Body of pancreas (tissue), 4 donors: ENCODE results near the gene TCOF1. TPM values are rescaled to one million over a fixed set of nuclear protein-coding genes. Genes with fewer than 3 reads are reported as not detected.

ENCODE experiments used
- ATAC-seq: fragments of 150-250 bp; one replicate; pipeline ENCODE4 v1.9.1; 2016
- DNase-seq, 4 donors: peaks; one replicate each; pipeline ENCODE4 v3.0.0-alpha.2; 2019
- H3K27ac ChIP-seq, 4 donors: fragments of 200-600 bp; sonication (generic); 1 replicate in 3 of 4; 2 replicates in 1 of 4; pipeline versions ENCODE4 v1.5.1 to v1.6.1; 2016 to 2019; ENCODE audit warnings: mild to moderate bottlenecking in 1 of 4, mixed read lengths in 1 of 4, moderate library complexity in 1 of 4
- H3K27me3 ChIP-seq, 2 donors: fragments of 200-600 bp; sonication (generic); one replicate each; pipeline ENCODE4 v1.6.0; 2016; ENCODE audit warnings: mild to moderate bottlenecking in 1 of 2
- H3K36me3 ChIP-seq, 2 donors: fragments of 200-600 bp; sonication (generic); replicated peaks in 1 of 2; 2 replicates each; pipeline ENCODE4 v1.5.1; 2016; ENCODE audit warnings: low read depth in 2 of 2; ENCODE audit not compliant: insufficient read depth in 1 of 2
- H3K4me1 ChIP-seq: fragments of 200-600 bp; sonication (generic); one replicate; pipeline ENCODE4 v1.6.0; 2016
- H3K4me3 ChIP-seq, 2 donors: fragments of 200-600 bp; sonication (generic); 1 replicate in 1 of 2; 2 replicates in 1 of 2; pipeline ENCODE4 v1.5.1; 2016 to 2019
- H3K9me3 ChIP-seq, 3 donors: fragments of 200-600 bp; sonication (generic); 1 replicate in 2 of 3; 2 replicates in 1 of 3; pipeline ENCODE4 v1.5.1; 2016
- POLR2A ChIP-seq, 3 donors: fragments of 450-650 bp; IDR thresholded peaks; one replicate each; pipeline ENCODE4 v1.6.1; 2016; ENCODE audit warnings: antibody characterized with exemption in 3 of 3, mild to moderate bottlenecking in 2 of 3
- WGBS, 2 donors: methylation state at CpG; one replicate each; pipeline ENCODE4 v1.1.5; 2017; 5-methylcytosine and 5-hydroxymethylcytosine counted together
- intact Hi-C: fragments of 100-400 bp; cut with DNase I; formaldehyde crosslinking; loops from one replicate; pipeline ENCODE4 v1.15.1; 2023
- total RNA-seq, 2 donors: library from RNA; depleted of rRNA; stranded (reverse); fragments of >200 nt; gene quantifications; one replicate each; pipeline ENCODE4 v1.1.0, GENCODE V29; 2016
- TF ChIP-seq, protein P1 (sequence below), 7 experiments: fragments of 450-650 bp in 4 of 7; fragments of 200-600 bp in 3 of 7; sonication (generic) in 3 of 7; IDR thresholded peaks; one replicate each; pipeline ENCODE4 v1.5.1; 2016 to 2019; ENCODE audit warnings: antibody characterized with exemption in 7 of 7

Gene TCOF1
- total RNA-seq, 2 donors from 2014 or later: 18.9 to 23.4 TPM

DNA sequence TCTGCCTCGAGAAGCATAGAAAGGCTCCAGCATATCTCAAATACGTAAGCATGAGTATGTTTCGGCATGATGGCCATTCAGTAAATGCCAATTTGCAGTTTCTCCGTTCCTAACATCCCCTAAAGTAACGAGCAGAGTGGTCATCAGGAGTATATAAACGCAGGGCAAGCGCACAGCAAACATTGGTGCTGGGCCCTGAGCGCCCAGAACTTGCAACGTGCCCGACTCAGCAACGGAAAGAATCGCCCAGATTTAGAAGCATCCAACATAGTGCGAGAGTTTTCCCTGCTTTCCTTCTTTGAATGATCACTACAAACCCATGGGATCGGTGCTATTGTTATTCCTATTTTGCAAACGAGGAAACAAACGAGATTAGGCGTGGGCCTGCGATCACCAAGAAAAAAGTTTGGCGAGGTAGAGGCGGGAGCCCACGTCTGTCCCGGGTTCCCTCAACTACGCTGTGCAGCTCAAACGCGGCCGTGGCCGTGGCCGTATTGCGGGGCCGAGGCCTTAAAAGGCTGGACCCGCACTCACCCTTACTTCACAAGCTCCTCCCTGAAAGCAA lies 91.5 kb downstream of the TCOF1 start:
- H3K27ac ChIP-seq: peak overlapping the region; percentile 97 to 99 (median 99)
- intact Hi-C loops: no loop called here
- ATAC-seq: peak; percentile 49
- WGBS, 2 donors: 0% methylated on average over 28 to 31 of the region's 31 CpGs
- DNase-seq: no peak
- no peak for TF ChIP-seq POLR2A (IDR thresholded peaks at IDR 0.05)
- TF ChIP-seq, protein P1, sequence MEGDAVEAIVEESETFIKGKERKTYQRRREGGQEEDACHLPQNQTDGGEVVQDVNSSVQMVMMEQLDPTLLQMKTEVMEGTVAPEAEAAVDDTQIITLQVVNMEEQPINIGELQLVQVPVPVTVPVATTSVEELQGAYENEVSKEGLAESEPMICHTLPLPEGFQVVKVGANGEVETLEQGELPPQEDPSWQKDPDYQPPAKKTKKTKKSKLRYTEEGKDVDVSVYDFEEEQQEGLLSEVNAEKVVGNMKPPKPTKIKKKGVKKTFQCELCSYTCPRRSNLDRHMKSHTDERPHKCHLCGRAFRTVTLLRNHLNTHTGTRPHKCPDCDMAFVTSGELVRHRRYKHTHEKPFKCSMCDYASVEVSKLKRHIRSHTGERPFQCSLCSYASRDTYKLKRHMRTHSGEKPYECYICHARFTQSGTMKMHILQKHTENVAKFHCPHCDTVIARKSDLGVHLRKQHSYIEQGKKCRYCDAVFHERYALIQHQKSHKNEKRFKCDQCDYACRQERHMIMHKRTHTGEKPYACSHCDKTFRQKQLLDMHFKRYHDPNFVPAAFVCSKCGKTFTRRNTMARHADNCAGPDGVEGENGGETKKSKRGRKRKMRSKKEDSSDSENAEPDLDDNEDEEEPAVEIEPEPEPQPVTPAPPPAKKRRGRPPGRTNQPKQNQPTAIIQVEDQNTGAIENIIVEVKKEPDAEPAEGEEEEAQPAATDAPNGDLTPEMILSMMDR (IDR thresholded peaks at IDR 0.05): no peak
- H3K4me1 ChIP-seq: peaks cover 22% of the 10 kb centered on the region
- peak overlapping the region; percentile 76 to 88 for H3K4me3 ChIP-seq
- no peaks in the 10 kb centered on the region for H3K27me3 ChIP-seq
- H3K9me3 ChIP-seq: no peaks in the 10 kb centered on the region
- peaks cover 15 to 33% of the 10 kb centered on the region in 2 donors for H3K36me3 ChIP-seq

Other genes starting within 250 kb of the TCOF1 start
- gene PDGFRB, start 201.9 kb upstream of the TCOF1 start, total RNA-seq: 10 to 100 TPM; 24.1 to 34.2 TPM
- gene CDX1, start 190.9 kb upstream of the TCOF1 start, total RNA-seq: not detected
- gene SLC6A7, start 167.6 kb upstream of the TCOF1 start, total RNA-seq: not detected
- gene CAMK2A, start 67.9 kb upstream of the TCOF1 start, total RNA-seq: under 1 TPM in 1 of 2 donors, not detected in 1; 0.26 TPM
- under 1 TPM in 1 of 2 donors, not detected in 1; 0.26 TPM for gene ARSI, start 54.8 kb upstream of the TCOF1 start, total RNA-seq
- 100 to 1,000 TPM; 130 to 405 TPM for gene CD74, start 55.2 kb downstream of the TCOF1 start, total RNA-seq
- gene RPS14, start 92.0 kb downstream of the TCOF1 start, total RNA-seq: 1,000 to 10,000 TPM; 1,348 to 2,916 TPM
- gene NDST1, start 150.4 kb downstream of the TCOF1 start, total RNA-seq: 10 to 100 TPM; 37.6 to 56.0 TPM